ENCODE results near the gene POMGNT1. TPM values are rescaled to one million over a fixed set of nuclear protein-coding genes. Genes with fewer than 3 reads are reported as not detected.

POMGNT1 gene
- polyA plus RNA-seq (2013, experiment 1 of 2), result 55.9 TPM
- polyA plus RNA-seq (2013, experiment 2 of 2), result 60.5 TPM

- H3K4ac ChIP-seq (ENCODE audit: low read depth in 1 of 2, low read length in 2 of 2), result peak within 1 kb of the TSS; percentile 94 to 99
- peak within 1 kb of the TSS; percentile 61 for H2AK5ac ChIP-seq (ENCODE audit: low read length, severe bottlenecking)
- DNase-seq, result peak; percentile 68
- peak within 1 kb of the TSS; percentile 92 for H3K4me2 ChIP-seq (ENCODE audit: low read length, poor library complexity, severe bottlenecking)
- H2BK120ac ChIP-seq (ENCODE audit: low read depth, low read length), result peak within 1 kb of the TSS; percentile 65
- H3K79me1 ChIP-seq (replicated peaks; ENCODE audit: low read length, poor library complexity, severe bottlenecking), result peaks cover 26% of the 10 kb centered on the region
- no peak within 1 kb of the TSS for H2BK5ac ChIP-seq (ENCODE audit: low read depth, low read length, poor library complexity, severe bottlenecking)
- peak within 1 kb of the TSS; percentile 34 for H2BK15ac ChIP-seq (ENCODE audit: low read depth, poor library complexity, severe bottlenecking)
- H3K14ac ChIP-seq (ENCODE audit: low read length in 2 of 2), result peak within 1 kb of the TSS in 1 of 2 experiments; percentile 99
- peak within 1 kb of the TSS; percentile 100 for H4K8ac ChIP-seq (ENCODE audit: low read length)
- H3K9me3 ChIP-seq (ENCODE audit: control insufficient read depth, low read length), result no peaks in the 10 kb centered on the region
- H3K27ac ChIP-seq (ENCODE audit: low read length, poor library complexity, severe bottlenecking), result peak within 1 kb of the TSS; percentile 50
- peaks cover 26 to 37% of the 10 kb centered on the region in 2 experiments for H3K36me3 ChIP-seq (ENCODE audit: control insufficient read depth in 1 of 2, insufficient read depth in 2 of 2, low read depth in 1 of 2, low read length in 2 of 2)
- H3K4me3 ChIP-seq (ENCODE audit: insufficient read depth in 1 of 2, low read depth in 1 of 2, low read length in 2 of 2), result peak within 1 kb of the TSS; percentile 76 to 99
- under 1% methylated on average over 45 of the region's 67 CpGs for WGBS
- peaks cover 30% of the 10 kb centered on the region for H3K4me1 ChIP-seq (ENCODE audit: control insufficient read depth, insufficient read depth, low read depth, low read length)
- H4K91ac ChIP-seq (ENCODE audit: low read length), result peak within 1 kb of the TSS; percentile 95
- H3K27me3 ChIP-seq (ENCODE audit: control insufficient read depth in 1 of 2, insufficient read depth in 1 of 2, low read length in 2 of 2), result no peaks in the 10 kb centered on the region
- H3K23ac ChIP-seq (ENCODE audit: low read length in 2 of 2), result peak within 1 kb of the TSS; percentile 43 to 90
- peak within 1 kb of the TSS; percentile 85 for H2AFZ ChIP-seq (ENCODE audit: low read depth, low read length)
- H2BK12ac ChIP-seq (ENCODE audit: low read length in 2 of 2), result peak within 1 kb of the TSS; percentile 5 to 84
- H3K18ac ChIP-seq (ENCODE audit: low read depth in 1 of 2, low read length in 2 of 2), result peak within 1 kb of the TSS; percentile 94 to 98
- peak within 1 kb of the TSS; percentile 98 for H3K9ac ChIP-seq (ENCODE audit: low read length)
These were observed at the start of gene POMGNT1 for GRCh38 chr1:46197964-46198811. Gene POMGNT1 (minus strand): TSS chr1:46198434. CDS start chr1:46197821, 613 bp downstream.

GRCh38 chr1:46247436-46248121, 49.3 kb upstream of the POMGNT1 start, which contains the start of gene RAD54L:
Gene RAD54L (plus strand): TSS chr1:46247763. CDS start chr1:46248406, 643 bp downstream.
- H3K27ac ChIP-seq (ENCODE audit: low read length, poor library complexity, severe bottlenecking), result peak within 1 kb of the TSS; percentile 17
- H2AK5ac ChIP-seq (ENCODE audit: low read length, severe bottlenecking), result no peak within 1 kb of the TSS
- peaks cover 20% of the 10 kb centered on the region for H3K79me1 ChIP-seq (replicated peaks; ENCODE audit: low read length, poor library complexity, severe bottlenecking)
- H3K14ac ChIP-seq (ENCODE audit: low read length in 2 of 2), result no peak within 1 kb of the TSS
- H2BK12ac ChIP-seq (ENCODE audit: low read length in 2 of 2), result no peak within 1 kb of the TSS
- peak; percentile 99 for DNase-seq
- H3K4ac ChIP-seq (ENCODE audit: low read depth in 1 of 2, low read length in 2 of 2), result peak within 1 kb of the TSS in 1 of 2 experiments; percentile 45
- WGBS, result under 1% methylated on average over 33 of the region's 49 CpGs
- no peak within 1 kb of the TSS for H2BK5ac ChIP-seq (ENCODE audit: low read depth, low read length, poor library complexity, severe bottlenecking)
- H4K91ac ChIP-seq (ENCODE audit: low read length), result no peak within 1 kb of the TSS
- H3K23ac ChIP-seq (ENCODE audit: low read length in 2 of 2), result no peak within 1 kb of the TSS
- H2BK15ac ChIP-seq (ENCODE audit: low read depth, poor library complexity, severe bottlenecking), result peak within 1 kb of the TSS; percentile 86
- H3K9me3 ChIP-seq (ENCODE audit: control insufficient read depth, low read length), result no peaks in the 10 kb centered on the region
- no peak within 1 kb of the TSS for H3K18ac ChIP-seq (ENCODE audit: low read depth in 1 of 2, low read length in 2 of 2)
- H3K9ac ChIP-seq (ENCODE audit: low read length), result peak within 1 kb of the TSS; percentile 96
- peaks cover 0 to 7% of the 10 kb centered on the region in 2 experiments for H3K36me3 ChIP-seq (ENCODE audit: control insufficient read depth in 1 of 2, insufficient read depth in 2 of 2, low read depth in 1 of 2, low read length in 2 of 2)
- H3K4me1 ChIP-seq (ENCODE audit: control insufficient read depth, insufficient read depth, low read depth, low read length), result peaks cover 13% of the 10 kb centered on the region
- H2BK120ac ChIP-seq (ENCODE audit: low read depth, low read length), result no peak within 1 kb of the TSS
- H2AFZ ChIP-seq (ENCODE audit: low read depth, low read length), result peak within 1 kb of the TSS; percentile 84
- H4K8ac ChIP-seq (ENCODE audit: low read length), result no peak within 1 kb of the TSS
- peak within 1 kb of the TSS; percentile 85 for H3K4me2 ChIP-seq (ENCODE audit: low read length, poor library complexity, severe bottlenecking)
- H3K4me3 ChIP-seq (ENCODE audit: insufficient read depth in 1 of 2, low read depth in 1 of 2, low read length in 2 of 2), result peak within 1 kb of the TSS; percentile 68 to 97
- H3K27me3 ChIP-seq (ENCODE audit: control insufficient read depth in 1 of 2, insufficient read depth in 1 of 2, low read length in 2 of 2), result no peaks in the 10 kb centered on the region

GRCh38 chr1:46246548-46247435, 48.6 kb upstream of the POMGNT1 start:
- Histone ChIP-seq H3K4me3 (ENCODE audit: insufficient read depth in 1 of 2, low read depth in 1 of 2, low read length in 2 of 2) (peak overlapping the region; percentile 61 to 96), H2BK120ac (ENCODE audit: low read depth, low read length) (no peak overlapping the region), H3K14ac (ENCODE audit: low read length in 2 of 2) (no peak overlapping the region), H3K4ac (ENCODE audit: low read depth in 1 of 2, low read length in 2 of 2) (peak overlapping the region in 1 of 2 experiments; percentile 45), H3K9ac (ENCODE audit: low read length) (peak overlapping the region; percentile 96), H3K79me1 (replicated peaks; ENCODE audit: low read length, poor library complexity, severe bottlenecking) (peaks cover 15% of the 10 kb centered on the region), H2BK15ac (ENCODE audit: low read depth, poor library complexity, severe bottlenecking) (no peak overlapping the region), H2AK5ac (ENCODE audit: low read length, severe bottlenecking) (no peak overlapping the region), H3K27me3 (ENCODE audit: control insufficient read depth in 1 of 2, insufficient read depth in 1 of 2, low read length in 2 of 2) (no peaks in the 10 kb centered on the region), H3K27ac (ENCODE audit: low read length, poor library complexity, severe bottlenecking) (peak overlapping the region; percentile 17), H2AFZ (ENCODE audit: low read depth, low read length) (peak overlapping the region; percentile 49), H3K36me3 (ENCODE audit: control insufficient read depth in 1 of 2, insufficient read depth in 2 of 2, low read depth in 1 of 2, low read length in 2 of 2) (peaks cover 0 to 4% of the 10 kb centered on the region in 2 experiments), H4K91ac (ENCODE audit: low read length) (no peak overlapping the region), H2BK5ac (ENCODE audit: low read depth, low read length, poor library complexity, severe bottlenecking) (no peak overlapping the region), H3K18ac (ENCODE audit: low read depth in 1 of 2, low read length in 2 of 2) (no peak overlapping the region), H3K4me1 (ENCODE audit: control insufficient read depth, insufficient read depth, low read depth, low read length) (peaks cover 13% of the 10 kb centered on the region), H2BK12ac (ENCODE audit: low read length in 2 of 2) (no peak overlapping the region), H3K4me2 (ENCODE audit: low read length, poor library complexity, severe bottlenecking) (peak overlapping the region; percentile 78), H3K9me3 (ENCODE audit: control insufficient read depth, low read length) (no peaks in the 10 kb centered on the region), H3K23ac (ENCODE audit: low read length in 2 of 2) (no peak overlapping the region), H4K8ac (ENCODE audit: low read length) (peak overlapping the region; percentile 38)
- DNase-seq, result peak; percentile 63
- WGBS, result 10% methylated on average over 31 of the region's 35 CpGs
